Thyroid gland (tissue), 4 donors: Measurements from ENCODE around the gene PLCD3.

Experiments
- POLR2A ChIP-seq, 2 donors: fragments of 450-650 bp; IDR thresholded peaks; one replicate each; pipeline ENCODE4 v1.6.1; 2017; ENCODE audit warnings: antibody characterized with exemption in 2 of 2, mild to moderate bottlenecking in 2 of 2, moderate library complexity in 1 of 2
- TF ChIP-seq, protein P1 (sequence below), 6 experiments: fragments of 200-600 bp in 3 of 6; fragments of 450-650 bp in 3 of 6; sonication (generic) in 3 of 6; IDR thresholded peaks; one replicate each; pipeline ENCODE4 v1.5.1; 2016 to 2019; ENCODE audit warnings: antibody characterized with exemption in 6 of 6, mild to moderate bottlenecking in 2 of 6, inconsistent platforms in 1 of 6, moderate library complexity in 1 of 6

GRCh38 chr17:45087978-45088377, 44.3 kb downstream of the PLCD3 start:
- TF ChIP-seq POLR2A (IDR thresholded peaks at IDR 0.05), result no peak
- TF ChIP-seq, protein P1, sequence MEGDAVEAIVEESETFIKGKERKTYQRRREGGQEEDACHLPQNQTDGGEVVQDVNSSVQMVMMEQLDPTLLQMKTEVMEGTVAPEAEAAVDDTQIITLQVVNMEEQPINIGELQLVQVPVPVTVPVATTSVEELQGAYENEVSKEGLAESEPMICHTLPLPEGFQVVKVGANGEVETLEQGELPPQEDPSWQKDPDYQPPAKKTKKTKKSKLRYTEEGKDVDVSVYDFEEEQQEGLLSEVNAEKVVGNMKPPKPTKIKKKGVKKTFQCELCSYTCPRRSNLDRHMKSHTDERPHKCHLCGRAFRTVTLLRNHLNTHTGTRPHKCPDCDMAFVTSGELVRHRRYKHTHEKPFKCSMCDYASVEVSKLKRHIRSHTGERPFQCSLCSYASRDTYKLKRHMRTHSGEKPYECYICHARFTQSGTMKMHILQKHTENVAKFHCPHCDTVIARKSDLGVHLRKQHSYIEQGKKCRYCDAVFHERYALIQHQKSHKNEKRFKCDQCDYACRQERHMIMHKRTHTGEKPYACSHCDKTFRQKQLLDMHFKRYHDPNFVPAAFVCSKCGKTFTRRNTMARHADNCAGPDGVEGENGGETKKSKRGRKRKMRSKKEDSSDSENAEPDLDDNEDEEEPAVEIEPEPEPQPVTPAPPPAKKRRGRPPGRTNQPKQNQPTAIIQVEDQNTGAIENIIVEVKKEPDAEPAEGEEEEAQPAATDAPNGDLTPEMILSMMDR (IDR thresholded peaks at IDR 0.05), result no peak
